ENCODE results near the gene AP1G2. TPM values are rescaled to one million over a fixed set of nuclear protein-coding genes. Genes with fewer than 3 reads are reported as not detected.

The AP1G2 gene
- total RNA-seq, 1 experiment from 2014 or later, result 69.7 TPM

DNA sequence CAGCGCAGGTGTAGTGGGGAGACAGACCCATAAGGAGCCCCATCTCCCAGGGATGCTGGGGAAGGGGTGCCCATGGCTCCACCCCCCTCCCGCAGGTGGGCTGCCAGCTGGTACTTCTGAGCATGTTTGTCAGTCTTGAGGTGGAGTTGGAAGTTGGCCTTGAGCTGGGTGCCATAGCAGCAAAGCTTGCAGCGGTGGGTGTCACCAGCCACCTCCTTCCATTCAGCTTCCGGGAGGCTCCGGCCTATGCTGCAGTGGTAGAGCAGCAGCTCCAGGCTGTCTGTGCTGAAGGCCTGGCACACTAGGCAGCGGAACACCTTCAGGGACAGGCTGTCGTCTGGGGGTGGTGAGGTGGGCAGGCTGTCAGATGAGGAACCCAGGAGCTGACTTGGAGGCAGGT, 34.9 kb downstream of the AP1G2 start:
- Histone ChIP-seq H3K4me2 (ENCODE audit: low read length) (no peak overlapping the region), H3K79me2 (ENCODE audit: low read length) (no peaks in the 10 kb centered on the region), H2AFZ (ENCODE audit: low read length) (no peak overlapping the region), H3K27ac (ENCODE audit: low read length) (no peak overlapping the region), H3K9ac (ENCODE audit: low read length) (no peak overlapping the region), H3K9me2 (replicated peaks; ENCODE audit: low read length) (no peaks in the 10 kb centered on the region), H3K9me3 (ENCODE audit: low read length) (no peaks in the 10 kb centered on the region), H3K4me3 (ENCODE audit: low read length) (no peak overlapping the region), H3F3A (ENCODE audit: low read length, unreplicated experiment) (no peaks in the 10 kb centered on the region), H3K4me1 (ENCODE audit: insufficient read depth, low read length) (no peaks in the 10 kb centered on the region), H3K36me3 (ENCODE audit: low read depth, low read length) (no peaks in the 10 kb centered on the region), H3K27me3 (ENCODE audit: low read length) (no peaks in the 10 kb centered on the region), H4K20me1 (ENCODE audit: low read length) (no peaks in the 10 kb centered on the region)
- ATAC-seq (no peak), DNase-seq (no peak)
- intact Hi-C loops (cut with micrococcal nuclease), result no loop called here
- no peak for TF ChIP-seq EZH2phosphoT487 (IDR thresholded peaks at IDR 0.05; ENCODE audit: borderline replicate concordance, low read length)
- TF ChIP-seq, protein P1, sequence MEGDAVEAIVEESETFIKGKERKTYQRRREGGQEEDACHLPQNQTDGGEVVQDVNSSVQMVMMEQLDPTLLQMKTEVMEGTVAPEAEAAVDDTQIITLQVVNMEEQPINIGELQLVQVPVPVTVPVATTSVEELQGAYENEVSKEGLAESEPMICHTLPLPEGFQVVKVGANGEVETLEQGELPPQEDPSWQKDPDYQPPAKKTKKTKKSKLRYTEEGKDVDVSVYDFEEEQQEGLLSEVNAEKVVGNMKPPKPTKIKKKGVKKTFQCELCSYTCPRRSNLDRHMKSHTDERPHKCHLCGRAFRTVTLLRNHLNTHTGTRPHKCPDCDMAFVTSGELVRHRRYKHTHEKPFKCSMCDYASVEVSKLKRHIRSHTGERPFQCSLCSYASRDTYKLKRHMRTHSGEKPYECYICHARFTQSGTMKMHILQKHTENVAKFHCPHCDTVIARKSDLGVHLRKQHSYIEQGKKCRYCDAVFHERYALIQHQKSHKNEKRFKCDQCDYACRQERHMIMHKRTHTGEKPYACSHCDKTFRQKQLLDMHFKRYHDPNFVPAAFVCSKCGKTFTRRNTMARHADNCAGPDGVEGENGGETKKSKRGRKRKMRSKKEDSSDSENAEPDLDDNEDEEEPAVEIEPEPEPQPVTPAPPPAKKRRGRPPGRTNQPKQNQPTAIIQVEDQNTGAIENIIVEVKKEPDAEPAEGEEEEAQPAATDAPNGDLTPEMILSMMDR (conservative IDR thresholded peaks at IDR 0.05; ENCODE audit: low read depth, low read length), result no peak
- TF ChIP-seq EZH2 (IDR thresholded peaks at IDR 0.05; ENCODE audit: low read length, unreplicated experiment), result no peak
- CTCF ChIA-PET, result no interaction called here
- POLR2A ChIA-PET (ENCODE audit: unreplicated experiment), result no interaction called here
- no TSS peak for BruUV-seq (replicated peaks)

DNA sequence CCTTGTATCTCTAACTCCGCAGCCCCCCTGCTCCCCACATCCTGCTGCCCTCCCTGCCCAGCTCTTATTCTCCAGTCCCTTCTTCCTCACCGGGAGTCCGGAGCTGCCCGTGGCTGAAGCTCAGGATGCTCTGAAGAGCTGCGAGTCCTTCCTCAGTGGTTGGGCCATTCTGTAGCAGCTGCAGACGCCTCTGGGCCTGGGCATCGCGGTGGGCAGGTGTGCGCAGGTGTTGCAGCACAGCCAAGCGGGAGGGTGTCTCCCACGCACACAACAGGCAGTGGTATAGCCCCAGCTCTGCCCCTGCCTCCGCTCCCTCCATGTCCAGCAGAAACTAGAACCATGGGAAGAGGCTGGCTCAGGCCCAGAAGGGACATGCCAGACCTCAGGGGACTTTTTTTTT, 36.2 kb downstream of the AP1G2 start:
- intact Hi-C loops (cut with micrococcal nuclease), result no loop called here
- BruUV-seq (replicated peaks), result no TSS peak
- ATAC-seq, result no peak
- POLR2A ChIA-PET (ENCODE audit: unreplicated experiment), result no interaction called here
- H3K4me1 ChIP-seq (ENCODE audit: insufficient read depth, low read length), result no peaks in the 10 kb centered on the region
- no peak overlapping the region for H3K4me2 ChIP-seq (ENCODE audit: low read length)
- no peak overlapping the region for H3K27ac ChIP-seq (ENCODE audit: low read length)
- no peaks in the 10 kb centered on the region for H3K36me3 ChIP-seq (ENCODE audit: low read depth, low read length)
- no peaks in the 10 kb centered on the region for H4K20me1 ChIP-seq (ENCODE audit: low read length)
- no peak for DNase-seq
- no peak overlapping the region for H3K4me3 ChIP-seq (ENCODE audit: low read length)
- no peaks in the 10 kb centered on the region for H3K9me2 ChIP-seq (replicated peaks; ENCODE audit: low read length)
- H3K9me3 ChIP-seq (ENCODE audit: low read length), result no peaks in the 10 kb centered on the region
- TF ChIP-seq EZH2 (IDR thresholded peaks at IDR 0.05; ENCODE audit: low read length, unreplicated experiment) (no peak), EZH2phosphoT487 (IDR thresholded peaks at IDR 0.05; ENCODE audit: borderline replicate concordance, low read length) (no peak)
- TF ChIP-seq, protein P1 (conservative IDR thresholded peaks at IDR 0.05; ENCODE audit: low read depth, low read length), result no peak
- no peak overlapping the region for H3K9ac ChIP-seq (ENCODE audit: low read length)
- CTCF ChIA-PET, result no interaction called here
- no peak overlapping the region for H2AFZ ChIP-seq (ENCODE audit: low read length)
- no peaks in the 10 kb centered on the region for H3K79me2 ChIP-seq (ENCODE audit: low read length)
- H3F3A ChIP-seq (ENCODE audit: low read length, unreplicated experiment), result no peaks in the 10 kb centered on the region
- H3K27me3 ChIP-seq (ENCODE audit: low read length), result no peaks in the 10 kb centered on the region

DNA sequence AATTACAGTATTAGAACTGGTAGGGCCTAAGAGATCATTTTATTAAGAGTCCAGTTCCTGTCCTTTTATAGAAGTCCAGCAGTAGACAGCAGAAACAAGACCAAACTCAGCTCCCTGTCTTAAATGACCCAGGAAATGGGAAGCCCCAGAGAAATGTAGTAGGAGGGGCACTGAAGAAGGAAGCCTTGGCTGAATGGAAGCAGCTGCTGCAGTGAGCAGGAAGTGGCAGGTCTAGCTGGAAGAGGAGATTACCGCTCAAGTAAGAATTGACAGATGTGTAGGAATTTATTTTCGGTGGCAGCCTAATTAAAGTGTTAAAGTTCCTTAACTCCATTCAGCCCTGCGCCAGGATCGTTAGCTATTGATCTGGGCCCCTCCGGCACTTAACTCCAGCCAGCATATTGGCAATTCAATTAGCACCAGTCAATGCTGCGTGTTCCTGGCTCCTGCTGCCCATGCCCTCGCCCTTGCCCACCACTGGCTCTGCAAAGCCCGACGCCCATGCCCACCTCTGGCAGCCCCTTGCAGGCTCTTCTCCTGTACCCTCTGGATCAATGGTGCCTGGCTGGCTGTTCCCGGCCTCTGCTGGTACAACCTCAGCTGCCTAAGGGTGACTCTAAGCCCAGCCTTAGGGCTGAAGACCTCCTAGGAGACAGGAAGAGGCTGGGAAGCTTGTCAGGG, 37.1 kb downstream of the AP1G2 start:
- Histone ChIP-seq H3K9me3 (ENCODE audit: low read length) (no peaks in the 10 kb centered on the region), H3F3A (ENCODE audit: low read length, unreplicated experiment) (no peaks in the 10 kb centered on the region), H3K4me2 (ENCODE audit: low read length) (no peak overlapping the region), H3K27ac (ENCODE audit: low read length) (no peak overlapping the region), H3K4me1 (ENCODE audit: insufficient read depth, low read length) (no peaks in the 10 kb centered on the region), H3K79me2 (ENCODE audit: low read length) (no peaks in the 10 kb centered on the region), H2AFZ (ENCODE audit: low read length) (no peak overlapping the region), H3K4me3 (ENCODE audit: low read length) (no peak overlapping the region), H3K36me3 (ENCODE audit: low read depth, low read length) (no peaks in the 10 kb centered on the region), H3K9me2 (replicated peaks; ENCODE audit: low read length) (no peaks in the 10 kb centered on the region), H3K9ac (ENCODE audit: low read length) (no peak overlapping the region), H3K27me3 (ENCODE audit: low read length) (no peaks in the 10 kb centered on the region), H4K20me1 (ENCODE audit: low read length) (no peaks in the 10 kb centered on the region)
- ATAC-seq (no peak), DNase-seq (no peak)
- no TSS peak for BruUV-seq (replicated peaks)
- TF ChIP-seq, protein P1 (conservative IDR thresholded peaks at IDR 0.05; ENCODE audit: low read depth, low read length), result no peak
- no peak for TF ChIP-seq EZH2 (IDR thresholded peaks at IDR 0.05; ENCODE audit: low read length, unreplicated experiment)
- no peak for TF ChIP-seq EZH2phosphoT487 (IDR thresholded peaks at IDR 0.05; ENCODE audit: borderline replicate concordance, low read length)
- ChIA-PET CTCF (no interaction called here), POLR2A (ENCODE audit: unreplicated experiment) (no interaction called here)
- intact Hi-C loops (cut with micrococcal nuclease), result no loop called here

Data from PC-3 (cell line).